Activated CD4-positive, alpha-beta T cell treated with anti-CD3 and anti-CD28 coated beads, Interleukin-2, Interleukin-4, amounts not matched to agents 100 ng/mL and 50 ng/mL, durations not matched to agents 16 hours and 8 hours (primary cell): ENCODE data around the gene TMEM51.

Source experiments
- DNase-seq: peaks from one replicate; pipeline ENCODE4 v3.0.0-alpha.2; 2020; ENCODE audit warnings: low spot score

Gene TMEM51, protein sequence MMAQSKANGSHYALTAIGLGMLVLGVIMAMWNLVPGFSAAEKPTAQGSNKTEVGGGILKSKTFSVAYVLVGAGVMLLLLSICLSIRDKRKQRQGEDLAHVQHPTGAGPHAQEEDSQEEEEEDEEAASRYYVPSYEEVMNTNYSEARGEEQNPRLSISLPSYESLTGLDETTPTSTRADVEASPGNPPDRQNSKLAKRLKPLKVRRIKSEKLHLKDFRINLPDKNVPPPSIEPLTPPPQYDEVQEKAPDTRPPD

GRCh38 chr1:15153184-15153841 is at the start of gene TMEM51:
TMEM51 (plus strand) TSS chr1:15153747; CDS start chr1:15215088, 61,341 bp downstream.
- no peak for DNase-seq

GRCh38 chr1:15103906-15104305 is 49.6 kb upstream of the TMEM51 start:
- no peak for DNase-seq

DNA sequence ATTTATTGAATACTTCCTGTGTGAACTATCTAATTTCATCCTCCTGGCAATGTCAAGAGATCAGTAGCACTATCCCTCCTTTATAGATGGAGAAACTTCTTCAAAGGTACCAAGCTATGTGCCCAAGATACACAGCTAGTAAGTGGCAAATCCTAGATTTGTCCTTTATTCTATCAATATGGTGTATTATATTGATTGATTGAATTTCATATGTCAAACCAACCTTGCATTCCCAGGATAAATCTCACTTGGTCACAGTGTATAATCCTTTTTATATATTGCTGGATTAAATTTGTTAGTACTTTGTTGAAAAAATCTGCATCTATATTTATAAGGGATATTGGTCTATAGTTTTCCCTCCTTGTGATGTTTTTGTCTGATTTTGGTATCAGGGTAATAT is 48.8 kb upstream of the TMEM51 start:
- no peak for DNase-seq

DNA sequence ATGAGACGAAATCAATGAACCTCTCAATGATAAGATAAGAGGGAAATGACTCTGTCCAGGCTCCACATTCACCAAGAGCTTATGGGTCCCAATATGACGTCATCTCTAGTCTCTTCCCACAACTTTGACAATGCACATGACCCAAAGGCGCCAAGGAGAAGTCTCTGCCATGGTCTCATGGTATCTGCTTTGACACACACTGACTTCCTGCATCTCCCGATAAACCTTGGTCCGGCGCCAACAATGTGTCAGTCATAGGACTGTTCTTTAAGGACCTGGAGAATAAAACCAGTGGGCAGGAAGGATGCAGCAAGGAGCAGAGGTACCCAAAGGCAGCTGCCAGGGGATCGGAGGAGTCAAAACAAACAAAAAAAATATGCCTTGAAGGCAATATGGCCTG is 46.9 kb upstream of the TMEM51 start:
- no peak for DNase-seq

DNA sequence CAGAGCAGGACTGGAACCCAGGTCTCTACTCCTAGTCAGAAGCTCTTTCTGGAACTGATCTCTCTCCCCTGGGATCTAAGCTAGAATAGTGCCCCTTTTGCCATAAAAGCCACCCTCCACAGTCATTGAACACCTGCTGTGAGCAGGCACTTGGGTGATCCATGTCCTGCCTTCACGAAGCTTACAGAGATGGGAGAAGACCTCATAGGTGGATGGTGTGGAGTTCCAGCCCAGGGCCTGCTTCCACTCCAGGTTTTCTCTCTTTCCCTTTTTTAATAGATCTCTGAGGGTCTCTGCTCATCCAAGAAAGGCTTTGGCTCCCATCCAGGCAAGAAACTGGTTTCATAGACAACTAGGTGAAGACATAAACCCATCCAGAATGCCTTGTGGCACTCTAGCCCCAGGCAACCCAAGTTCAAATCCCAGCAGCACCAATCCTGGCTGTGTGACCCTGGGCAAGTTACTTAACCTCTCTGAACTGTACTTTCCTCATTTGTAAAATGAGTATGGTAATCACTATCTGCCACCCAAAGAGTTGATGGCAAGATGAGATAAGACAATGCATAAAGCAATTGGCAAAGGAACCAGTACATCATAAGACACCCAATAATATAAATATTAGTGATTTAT is 46.4 kb upstream of the TMEM51 start:
- no peak for DNase-seq

DNA sequence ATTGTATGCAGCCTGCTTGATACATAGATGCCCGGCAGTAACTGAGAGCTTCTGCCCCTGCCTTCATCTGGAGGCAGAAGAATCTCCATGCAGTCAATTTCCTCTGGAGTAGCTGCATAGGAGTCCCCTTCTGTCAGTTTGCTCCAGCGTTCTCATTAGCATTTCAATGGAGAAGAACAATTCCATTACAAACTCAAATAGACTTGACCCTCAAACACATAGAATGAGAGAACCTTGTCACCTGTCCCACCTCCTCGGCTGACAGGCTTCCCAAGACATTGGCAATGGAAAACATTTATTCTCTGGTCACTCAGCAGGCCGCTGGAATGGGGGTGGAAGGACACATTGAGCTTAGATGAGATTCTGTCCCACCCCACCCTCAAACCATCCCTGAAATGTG is 45.6 kb upstream of the TMEM51 start:
- DNase-seq, result no peak

DNA sequence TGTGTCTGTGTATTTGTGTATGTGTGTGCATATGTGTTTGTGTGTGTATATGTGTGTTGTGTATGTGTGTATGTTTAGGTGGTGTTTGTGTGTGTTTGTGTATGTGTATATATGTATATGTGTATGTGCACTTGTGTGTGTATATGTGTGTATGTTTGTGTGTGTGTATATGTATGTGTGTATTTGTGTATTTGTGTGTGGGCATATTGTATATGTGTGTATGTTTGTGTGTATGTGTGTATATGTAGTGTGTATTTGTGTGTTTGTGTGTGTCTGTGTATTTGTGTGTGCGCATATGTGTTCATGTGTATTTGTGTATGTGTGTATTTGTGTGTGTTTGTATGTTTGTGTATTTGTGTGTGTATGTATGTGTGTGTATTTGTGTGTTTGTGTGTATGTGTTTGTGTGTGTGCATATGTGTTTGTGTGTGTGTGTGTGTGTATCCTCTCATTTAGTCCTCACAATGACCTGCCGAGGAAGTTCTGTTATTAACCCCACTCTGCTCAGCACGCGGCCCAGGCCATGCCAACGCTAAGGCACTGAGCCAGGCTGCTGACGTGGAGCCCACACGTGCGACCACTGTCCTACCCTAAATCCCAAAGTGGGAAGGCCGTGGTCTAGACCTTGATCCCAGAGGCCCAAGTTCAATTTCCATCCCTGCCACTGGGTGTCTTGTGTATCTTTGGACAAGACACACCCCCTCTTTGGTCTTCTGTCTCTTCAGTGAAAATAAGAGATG is 43.2 kb upstream of the TMEM51 start:
- no peak for DNase-seq

GRCh38 chr1:15110867-15111230 is 42.7 kb upstream of the TMEM51 start:
- DNase-seq, result no peak

- DNase-seq, result no peak
Observed at GRCh38 chr1:15113146-15113545, 40.4 kb upstream of the TMEM51 start.

DNA sequence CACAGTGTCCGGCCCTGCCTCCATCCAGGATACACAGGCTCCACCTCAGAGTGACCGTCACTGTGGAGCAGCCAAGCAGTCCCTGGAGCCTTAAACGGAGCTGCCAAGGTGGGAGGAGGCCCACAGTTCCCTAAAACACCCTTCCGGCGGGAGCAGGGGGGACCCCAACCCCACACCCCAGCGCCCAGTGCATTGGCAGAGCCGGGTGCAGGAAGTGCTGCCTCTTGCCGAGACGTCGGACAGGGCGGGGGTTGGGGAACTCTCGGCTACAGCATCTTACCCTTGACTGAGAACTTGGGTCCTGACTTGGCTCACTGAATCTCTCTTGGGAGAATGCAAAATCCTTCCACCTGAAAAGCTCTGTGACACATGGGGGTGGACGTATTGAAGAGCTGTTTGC is 38.7 kb upstream of the TMEM51 start:
- DNase-seq, result no peak

GRCh38 chr1:15115542-15116330 is 37.8 kb upstream of the TMEM51 start:
- DNase-seq, result no peak

DNA sequence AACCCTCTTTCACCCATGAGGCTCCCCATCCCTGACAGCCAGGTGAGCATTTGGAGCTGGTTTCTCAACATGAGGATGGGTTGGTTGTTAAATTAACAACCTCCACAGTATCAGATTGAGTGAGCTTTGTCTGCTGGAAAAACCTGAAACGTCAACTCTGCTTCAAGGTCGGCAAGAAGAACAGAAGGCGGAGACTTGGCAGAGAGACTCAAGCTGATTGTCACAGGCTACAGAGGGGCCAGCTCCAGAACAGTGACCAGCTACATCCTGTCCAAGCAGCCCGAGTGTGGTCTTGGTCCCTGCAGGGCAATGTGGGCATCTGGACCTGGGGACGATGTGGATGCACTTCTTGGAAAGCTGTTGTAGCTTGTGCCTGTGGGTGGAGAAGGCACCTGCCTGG is 36.6 kb upstream of the TMEM51 start:
- DNase-seq, result no peak

- DNase-seq, result no peak
Observed at GRCh38 chr1:15117671-15118325, 35.7 kb upstream of the TMEM51 start.

DNA sequence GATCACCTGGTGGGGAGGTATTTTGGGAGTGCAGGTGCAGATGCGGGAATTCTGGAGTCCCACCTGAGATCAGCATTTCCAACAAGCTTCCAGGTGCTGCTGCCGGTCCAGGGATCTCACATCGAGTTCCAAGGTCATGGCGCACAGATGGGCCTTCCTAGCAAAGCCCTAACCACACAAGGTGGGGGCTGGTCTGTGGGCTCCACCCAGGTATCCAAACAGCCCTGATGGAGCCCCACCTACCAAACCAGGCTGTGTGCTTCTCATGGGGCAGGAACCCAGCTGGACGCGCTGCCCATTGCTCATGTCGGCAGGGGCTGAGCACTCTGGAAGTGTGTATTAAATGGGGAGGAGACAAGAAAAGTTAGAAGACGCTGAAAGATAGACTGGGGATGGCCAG is 35.0 kb upstream of the TMEM51 start:
- DNase-seq, result no peak

- DNase-seq, result no peak
Observed at GRCh38 chr1:15120251-15120945, 33.1 kb upstream of the TMEM51 start.

- no peak for DNase-seq
Observed at GRCh38 chr1:15122331-15122730, 31.2 kb upstream of the TMEM51 start.

DNA sequence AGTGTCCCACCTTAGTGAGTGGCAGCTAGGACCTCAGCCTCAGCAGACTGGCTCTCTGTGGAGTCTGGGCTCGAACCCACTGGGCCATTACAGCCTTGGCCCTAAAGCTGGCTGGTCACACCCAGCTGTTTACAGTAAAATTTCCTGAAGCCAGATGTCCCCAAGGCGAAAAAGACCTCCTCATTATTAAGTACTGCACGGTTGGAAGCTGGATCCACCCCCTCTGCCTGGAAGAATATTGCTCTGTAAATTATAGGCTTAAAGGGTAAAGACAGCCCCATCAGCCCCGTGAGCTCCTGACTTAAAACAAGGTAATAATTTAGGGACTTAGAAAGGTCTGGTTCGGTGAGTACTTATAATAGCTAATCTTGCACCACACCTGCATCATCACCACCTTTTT is 30.3 kb upstream of the TMEM51 start:
- DNase-seq, result no peak

- DNase-seq, result no peak
Observed at GRCh38 chr1:15123925-15124324, 29.6 kb upstream of the TMEM51 start.

DNA sequence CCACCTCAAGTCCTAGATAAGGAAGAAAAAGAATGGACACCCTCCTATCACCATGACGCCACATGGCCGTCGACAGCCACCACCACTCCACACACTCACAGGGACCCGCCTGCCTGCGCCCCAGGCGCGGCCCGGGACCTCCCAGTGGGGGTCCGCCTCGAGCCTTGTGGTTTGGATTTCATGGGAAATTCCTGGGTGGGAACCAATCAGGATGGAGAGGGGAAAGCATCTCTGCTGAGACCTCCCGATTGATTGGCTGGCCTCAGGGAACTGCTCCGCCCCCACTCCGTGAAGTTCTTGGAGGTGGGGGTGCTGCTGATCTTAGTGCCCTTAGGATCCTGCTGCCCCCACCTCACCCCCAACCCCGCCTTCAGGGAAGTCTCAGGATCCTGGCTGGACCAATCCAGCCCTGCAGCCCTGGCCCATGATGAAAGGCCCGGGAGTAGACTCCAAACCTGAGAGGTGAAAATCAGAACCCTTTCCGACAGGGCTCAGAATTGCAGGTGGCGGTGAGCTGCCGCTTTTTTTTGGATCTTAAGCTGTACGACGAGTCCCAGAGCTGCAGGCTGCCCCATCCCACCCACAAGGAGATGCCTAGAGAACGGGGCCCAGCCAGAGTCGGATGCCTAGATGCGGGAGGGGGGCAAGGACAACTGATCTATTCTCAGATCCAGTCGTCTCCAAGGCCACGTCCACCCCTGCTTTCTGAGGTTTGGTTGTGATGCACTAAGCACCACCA is 29.0 kb upstream of the TMEM51 start:
- DNase-seq, result no peak

DNA sequence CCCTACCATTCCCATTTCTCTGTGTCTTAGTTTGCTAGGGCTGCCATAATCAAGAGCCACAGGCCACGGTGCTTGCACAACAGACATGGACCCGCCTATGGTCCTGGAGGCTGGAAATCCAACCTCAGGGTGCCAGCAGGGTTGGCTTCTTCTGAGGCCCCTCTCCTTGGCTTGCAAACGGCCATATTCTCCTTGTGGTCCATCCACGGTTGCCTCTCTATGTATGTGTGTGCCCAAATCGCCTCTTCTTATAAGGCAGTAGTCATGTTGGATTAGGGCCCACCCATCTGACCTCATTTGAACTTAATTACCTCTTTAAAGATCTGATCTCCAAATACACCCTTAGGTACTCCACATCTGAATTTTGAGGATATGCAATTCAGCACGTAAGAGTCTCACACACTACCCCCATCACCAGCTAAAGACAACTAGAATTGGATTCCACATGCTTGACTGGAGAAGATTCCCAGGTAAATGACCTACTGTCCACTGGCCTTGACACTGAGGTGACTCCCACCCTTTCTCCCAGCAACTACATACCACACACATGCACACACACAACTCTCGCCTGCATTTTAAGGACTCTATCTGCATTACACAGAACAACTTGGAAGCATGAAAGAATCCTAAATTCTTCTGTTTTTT is 28.3 kb upstream of the TMEM51 start:
- DNase-seq, result no peak
